BJ (cell line): ENCODE results near the gene KCNK3. TPM values are rescaled to one million over a fixed set of nuclear protein-coding genes. Genes with fewer than 3 reads are reported as not detected.

Source experiments
- CTCF ChIA-PET: fragments of 350-600 bp; formaldehyde crosslinking; extraction: SDS; loops from one replicate; lab custom pipeline; 2021; ENCODE audit warnings: antibody characterized with exemption, inconsistent platforms; lab: Yijun Ruan, JAX
- POLR2A ChIA-PET: fragments of 300-600 bp; sonication (Branson Sonifier 250); formaldehyde crosslinking; extraction: SDS; loops from one replicate; lab custom pipeline; 2021; ENCODE audit warnings: antibody characterized with exemption; lab: Charles Lee
- DNase-seq: peaks from one replicate; pipeline ENCODE4 v3.0.0-alpha.2; 2011; ENCODE audit warnings: low read depth
- H3K27me3 ChIP-seq: 2 replicates; pipeline ENCODE4 v1.6.0; 2011; ENCODE audit warnings: low read length; ENCODE audit not compliant: control insufficient read depth, insufficient read depth
- H3K36me3 ChIP-seq: 2 replicates; pipeline ENCODE4 v1.5.1; 2011; ENCODE audit warnings: low read length; ENCODE audit not compliant: control insufficient read depth, insufficient read depth
- H3K4me3 ChIP-seq: 2 replicates; pipeline ENCODE4 v1.5.1; 2011; ENCODE audit warnings: low read depth, mild to moderate bottlenecking, control low read depth, low read length
- CTCF ChIP-seq: IDR thresholded peaks from 2 replicates; pipeline ENCODE4 v1.5.1; 2011; ENCODE audit warnings: low read depth, mild to moderate bottlenecking, control low read depth, inconsistent platforms, low read length, moderate library complexity; ENCODE audit not compliant: insufficient read depth
- polyA minus RNA-seq: library from RNA; depleted of rRNA, polyadenylated mRNA; stranded (reverse); fragments of >200 nt; gene quantifications from 2 replicates; pipeline ENCODE4 v1.2.3, GENCODE V29; 2011; rRNA and poly(A)+ RNA removed
- polyA plus RNA-seq: library from polyadenylated mRNA; depleted of rRNA; stranded (reverse); fragments of >200 nt; gene quantifications from 2 replicates; pipeline ENCODE4 v1.2.3, GENCODE V29; 2011; rRNA removed

Gene KCNK3
- 0.13 and 0.22 TPM in 2 replicates for polyA plus RNA-seq
- 0.10 and 0.19 TPM in 2 replicates for polyA minus RNA-seq

- ChIA-PET POLR2A (no interaction called here), CTCF (interaction anchor here (1.3 kb wide), 1 partner anchor 53 kb away, joined by 3 read pairs; no protein-coding TSS in a partner anchor)
- H3K27me3 ChIP-seq: peaks cover 29% of the 10 kb centered on the region
- TF ChIP-seq CTCF: no peak
- DNase-seq: no peak
- H3K4me3 ChIP-seq: peak within 1 kb of the TSS; percentile 23
- no peaks in the 10 kb centered on the region for H3K36me3 ChIP-seq
Measured at GRCh38 chr2:26692279-26692896, at the start of gene KCNK3. TSS of gene KCNK3 (plus strand) at chr2:26692722. CDS start at chr2:26692876, 154 bp downstream.

- ChIA-PET POLR2A (no interaction called here), CTCF (no interaction called here)
- Histone ChIP-seq H3K36me3 (no peaks in the 10 kb centered on the region), H3K4me3 (no peak overlapping the region), H3K27me3 (peaks cover 21% of the 10 kb centered on the region)
- TF ChIP-seq CTCF: no peak
- no peak for DNase-seq
Measured at GRCh38 chr2:26644188-26644835, 48.2 kb upstream of the KCNK3 start.

GRCh38 chr2:26645762-26646161 is 46.8 kb upstream of the KCNK3 start:
- ChIA-PET POLR2A (interaction anchor here (0.7 kb wide), 1 partner anchor 1744 kb away, joined by 5 read pairs; no protein-coding TSS in a partner anchor), CTCF (interaction anchor here (1.1 to 2.1 kb wide), 2 partner anchors 9 to 40 kb away, joined by 3 to 7 read pairs; no protein-coding TSS in a partner anchor)
- no peak overlapping the region for H3K4me3 ChIP-seq
- H3K36me3 ChIP-seq: no peaks in the 10 kb centered on the region
- no peak for DNase-seq
- H3K27me3 ChIP-seq: peaks cover 29% of the 10 kb centered on the region
- no peak for TF ChIP-seq CTCF

- peaks cover 34% of the 10 kb centered on the region for H3K27me3 ChIP-seq
Measured at GRCh38 chr2:26646986-26647672, 45.4 kb upstream of the KCNK3 start.

More at GRCh38 chr2:26646986-26647672, 45.4 kb upstream of the KCNK3 start:
- Histone ChIP-seq H3K36me3 (no peaks in the 10 kb centered on the region), H3K4me3 (no peak overlapping the region)
- no peak for TF ChIP-seq CTCF
- ChIA-PET POLR2A (no interaction called here), CTCF (interaction anchor here (2.1 kb wide), 1 partner anchor 42 kb away, joined by 7 read pairs; no protein-coding TSS in a partner anchor)
- no peak for DNase-seq
